MCF 10A (cell line): ENCODE results near the gene PSMG3. TPM values are rescaled to one million over a fixed set of nuclear protein-coding genes. Genes with fewer than 3 reads are reported as not detected.

Experiments
- BruUV-seq: library from RNA; stranded (reverse); fragments of 400-500 nt; replicated peaks from 2 replicates; lab custom pipeline; 2021; lab: Mats Ljungman, UMichigan
- CTCF ChIA-PET: fragments of 300-600 bp; sonication (Branson Sonifier 250); formaldehyde crosslinking; extraction: SDS; loops from one replicate; lab custom pipeline; 2021; ENCODE audit warnings: antibody characterized with exemption, inconsistent platforms; lab: Yijun Ruan, JAX
- POLR2A ChIA-PET: fragments of 300-600, 350-650 bp; sonication (Branson Sonifier 250); formaldehyde crosslinking; extraction: SDS; loops from one replicate; lab custom pipeline; 2020; ENCODE audit warnings: antibody characterized with exemption, inconsistent platforms; lab: Yijun Ruan, JAX
- DNase-seq: peaks from one replicate; pipeline ENCODE4 v3.0.0-alpha.2; 2018; ENCODE audit not compliant: unreplicated experiment
- H3K27ac Mint-ChIP-seq: one replicate; pipeline ENCODE4 v1.8.0; 2022; ENCODE audit warnings: mild to moderate bottlenecking, low read depth, mixed read lengths; ENCODE audit not compliant: unreplicated experiment
- H3K27me3 Mint-ChIP-seq: one replicate; pipeline ENCODE4 v1.8.0; 2022; ENCODE audit warnings: mixed read lengths; ENCODE audit not compliant: insufficient read depth, unreplicated experiment
- H3K36me3 Mint-ChIP-seq: one replicate; pipeline ENCODE4 v1.8.0; 2022; ENCODE audit warnings: mild to moderate bottlenecking, moderate library complexity, mixed read lengths; ENCODE audit not compliant: insufficient read depth, unreplicated experiment
- H3K4me1 Mint-ChIP-seq: one replicate; pipeline ENCODE4 v1.8.0; 2022; ENCODE audit warnings: mixed read lengths; ENCODE audit not compliant: insufficient read depth, unreplicated experiment
- H3K4me3 Mint-ChIP-seq: one replicate; pipeline ENCODE4 v1.8.0; 2022; ENCODE audit warnings: mild to moderate bottlenecking, moderate library complexity, mixed read lengths; ENCODE audit not compliant: unreplicated experiment
- H3K9me3 Mint-ChIP-seq: one replicate; pipeline ENCODE4 v1.8.0; 2022; ENCODE audit warnings: mixed read lengths; ENCODE audit not compliant: unreplicated experiment
- CTCF ChIP-seq: fragments of 200-600 bp; IDR thresholded peaks from one replicate; pipeline ENCODE4 v1.8.0; 2022; ENCODE audit warnings: antibody characterized with exemption, mild to moderate bottlenecking; ENCODE audit not compliant: unreplicated experiment
- intact Hi-C: fragments of 100-400 bp; cut with micrococcal nuclease; formaldehyde crosslinking; loops from 2 replicates; pipeline ENCODE4 v1.14.1; 2022
- total RNA-seq: library from RNA; stranded (reverse); gene quantifications from 2 replicates; pipeline ENCODE4 v1.2.3, GENCODE V29; 2022

Gene PSMG3
- total RNA-seq, 1 experiment from 2014 or later, result 42.1 TPM

DNA sequence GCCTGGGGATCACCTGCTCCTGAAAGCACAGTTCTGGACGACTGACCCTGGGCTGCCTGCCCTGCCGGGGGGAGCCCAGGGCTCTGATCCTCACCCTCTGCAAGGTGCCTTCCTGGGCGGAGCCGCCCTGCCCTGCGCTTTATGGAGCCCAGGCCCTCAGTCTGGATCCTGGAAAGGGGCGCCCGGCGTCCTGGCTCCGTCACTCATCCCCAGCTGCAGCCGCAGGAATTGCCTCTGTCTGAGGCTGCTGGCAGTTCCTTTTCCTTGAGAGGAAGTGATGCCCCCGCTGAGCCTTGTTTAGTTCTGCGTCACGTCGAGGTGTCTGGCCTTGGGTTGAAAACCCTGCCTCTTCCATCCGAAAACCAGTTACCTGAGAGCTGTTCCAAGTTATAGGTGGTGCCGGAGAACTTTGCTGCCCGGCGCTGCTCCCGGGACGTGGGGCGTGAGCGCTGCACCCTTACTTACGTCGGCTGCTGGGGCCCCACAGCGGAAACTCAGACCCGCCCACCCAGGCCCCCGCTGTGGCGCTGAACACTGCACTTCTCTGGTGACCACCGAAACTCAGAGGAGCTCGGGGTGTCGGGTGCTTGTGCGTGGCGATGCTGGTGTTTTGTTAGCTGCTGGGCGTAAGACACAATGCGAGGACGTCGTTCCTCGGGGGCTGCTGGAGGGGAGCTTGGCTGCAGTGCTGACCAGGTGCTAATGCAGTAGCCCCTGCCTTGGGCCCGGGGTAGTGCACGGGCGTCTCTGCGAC lies 34.0 kb downstream of the PSMG3 start:
- H3K27ac Mint-ChIP-seq, result peak overlapping the region; percentile 75
- H3K9me3 Mint-ChIP-seq, result no peaks in the 10 kb centered on the region
- peaks cover 12% of the 10 kb centered on the region for H3K4me1 Mint-ChIP-seq
- no peak for TF ChIP-seq CTCF
- no peak for DNase-seq
- ChIA-PET CTCF (interaction anchor here (0.6 to 4.8 kb wide), 3 partner anchors 8 to 22 kb away, joined by 3 to 32 read pairs (median 4); partner anchors contain the start of gene TMEM184A), POLR2A (interaction anchor here (1.1 to 7.8 kb wide), 4 partner anchors 20 to 818 kb away, joined by 3 to 118 read pairs (median 5); partner anchors contain the start of gene TMEM184A)
- peaks cover 34% of the 10 kb centered on the region for H3K36me3 Mint-ChIP-seq
- H3K4me3 Mint-ChIP-seq, result no peak overlapping the region
- no peaks in the 10 kb centered on the region for H3K27me3 Mint-ChIP-seq
- intact Hi-C loops, result no loop called here
- BruUV-seq, result no TSS peak

- no peaks in the 10 kb centered on the region for H3K9me3 Mint-ChIP-seq
- H3K27ac Mint-ChIP-seq, result no peak overlapping the region
- CTCF ChIA-PET, result interaction anchor here (1.2 to 4.8 kb wide), 2 partner anchors 21 to 29 kb away, joined by 3 to 32 read pairs; partner anchors contain the start of gene TMEM184A
- H3K4me3 Mint-ChIP-seq, result peak overlapping the region; percentile 35
- DNase-seq, result no peak
- H3K27me3 Mint-ChIP-seq, result no peaks in the 10 kb centered on the region
- POLR2A ChIA-PET, result interaction anchor here (0.8 to 7.8 kb wide), 4 partner anchors 20 to 819 kb away, joined by 3 to 118 read pairs (median 16); partner anchors contain the start of genes EIF3B, INTS1 and TMEM184A
- intact Hi-C loops, result no loop called here
- no peak for TF ChIP-seq CTCF
- peaks cover 12% of the 10 kb centered on the region for H3K4me1 Mint-ChIP-seq
- peaks cover 28% of the 10 kb centered on the region for H3K36me3 Mint-ChIP-seq
- no TSS peak for BruUV-seq
Observed at GRCh38 chr7:1535100-1535458, 34.8 kb downstream of the PSMG3 start.

GRCh38 chr7:1534330-1535099 lies 35.3 kb downstream of the PSMG3 start:
- H3K27ac Mint-ChIP-seq, result no peak overlapping the region
- no peak for DNase-seq
- H3K4me3 Mint-ChIP-seq, result peak overlapping the region; percentile 35
- H3K27me3 Mint-ChIP-seq, result no peaks in the 10 kb centered on the region
- intact Hi-C loops, result no loop called here
- TF ChIP-seq CTCF, result no peak
- H3K4me1 Mint-ChIP-seq, result peaks cover 12% of the 10 kb centered on the region
- peaks cover 23% of the 10 kb centered on the region for H3K36me3 Mint-ChIP-seq
- no peaks in the 10 kb centered on the region for H3K9me3 Mint-ChIP-seq
- CTCF ChIA-PET, result interaction anchor here (1.2 to 4.8 kb wide), 2 partner anchors 22 to 28 kb away, joined by 3 to 32 read pairs; partner anchors contain the start of gene TMEM184A
- POLR2A ChIA-PET, result interaction anchor here (0.8 to 7.8 kb wide), 5 partner anchors 21 to 820 kb away, joined by 3 to 118 read pairs (median 19); partner anchors contain the start of genes EIF3B, INTS1 and TMEM184A
- BruUV-seq, result no TSS peak
